NCI-H82 (cell line): ENCODE results near the gene PDIK1L.

ENCODE experiments used
- DNase-seq: peaks from one replicate; lab custom pipeline; 2025; lab: John Stamatoyannopoulos, UW

PDIK1L gene

DNA sequence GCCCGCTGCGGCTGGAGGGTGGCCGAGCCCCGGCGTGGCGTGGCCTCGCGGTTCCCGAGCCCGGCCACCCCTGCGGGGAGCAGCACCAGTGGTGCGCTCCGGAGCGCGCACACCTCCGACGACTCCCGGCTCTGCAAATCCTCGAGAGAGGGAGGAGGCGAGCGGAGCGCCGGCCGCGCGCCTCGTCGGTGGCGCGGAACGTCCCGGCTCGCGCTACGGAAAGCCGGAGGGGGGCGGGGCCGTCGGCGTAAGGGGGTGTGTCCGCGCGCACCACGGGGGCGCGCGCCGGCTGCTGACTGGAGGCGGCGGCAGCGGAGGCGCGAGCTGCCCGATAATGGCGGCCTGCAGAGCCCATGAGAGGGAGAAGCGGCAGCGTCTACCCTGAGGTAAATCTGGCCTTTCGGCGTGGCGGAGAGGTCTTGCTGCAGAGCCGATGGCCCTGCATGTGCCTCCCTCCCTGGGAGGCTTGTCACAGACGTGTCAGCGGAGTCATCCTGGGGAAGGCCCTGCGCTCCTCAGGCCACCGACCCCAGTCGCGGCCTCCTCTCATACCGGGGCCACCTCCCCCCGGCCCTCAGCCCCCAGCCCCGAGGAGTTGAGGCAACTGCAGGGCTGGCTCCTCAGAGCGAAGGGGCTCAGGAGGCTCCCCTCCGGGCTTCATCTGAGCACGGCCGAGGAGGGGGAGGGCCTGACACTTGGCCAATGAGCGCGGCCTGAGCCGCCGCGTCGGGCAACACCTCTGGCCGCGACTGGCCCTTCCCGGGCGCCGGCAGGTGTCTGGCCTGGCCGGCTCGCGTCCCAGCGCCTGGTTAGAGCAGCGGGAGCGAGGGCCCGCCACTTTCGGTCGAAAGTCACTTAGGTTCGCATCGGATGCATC, at the start of gene PDIK1L:
TSS of gene PDIK1L (plus strand) at position 295 of the 877 bp plus-strand sequence. CDS start 2,485 bp downstream, outside the sequence.
- peak; percentile 97 for DNase-seq

DNA sequence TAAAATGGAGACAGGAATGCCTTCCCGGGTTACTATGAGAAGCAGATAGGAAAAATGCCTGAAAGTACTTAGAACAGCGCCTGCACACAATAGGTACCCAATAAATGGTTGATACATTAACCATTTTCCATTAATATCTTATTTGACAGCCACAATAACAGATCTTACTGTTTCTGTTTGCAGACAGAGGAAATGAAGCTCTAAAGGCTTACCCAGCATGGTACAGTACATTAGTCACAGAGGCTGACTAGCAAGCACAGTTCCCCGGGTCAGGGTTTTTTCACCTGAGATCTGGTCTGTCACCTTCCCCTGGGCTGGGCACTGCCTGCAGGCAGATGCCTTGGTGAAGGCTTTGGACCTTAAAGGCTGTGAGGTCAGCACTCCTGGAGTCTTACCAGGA, 47.1 kb upstream of the PDIK1L start:
- no peak for DNase-seq

DNA sequence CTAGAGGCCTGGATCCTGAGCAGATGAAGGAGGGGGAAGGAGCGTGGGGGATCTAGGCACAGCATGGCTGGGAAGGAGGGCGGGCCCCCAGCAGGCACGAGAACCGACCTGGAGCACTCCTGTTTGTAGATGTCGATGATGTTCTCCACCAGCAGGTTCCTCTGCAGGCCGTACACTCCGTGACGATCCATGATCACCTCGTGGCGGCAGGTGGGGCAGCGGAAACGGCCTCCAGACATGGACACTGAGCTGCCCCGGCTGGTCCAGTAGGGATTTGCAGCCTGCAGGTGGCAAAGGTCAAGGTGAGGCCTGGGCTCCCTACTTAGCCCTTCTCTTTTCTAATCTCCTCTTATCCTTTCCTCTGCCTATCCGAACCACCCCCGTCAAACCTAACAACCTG, 45.5 kb upstream of the PDIK1L start:
- DNase-seq = no peak

GRCh38 chr1:26066857-26067256, 44.8 kb upstream of the PDIK1L start:
- DNase-seq = no peak

GRCh38 chr1:26067432-26067911, 44.2 kb upstream of the PDIK1L start, which contains the start of gene TRIM63:
Gene TRIM63 (minus strand): TSS chr1:26067630. CDS start chr1:26067494, 136 bp downstream.
- DNase-seq = no peak

- no peak for DNase-seq
Measured at GRCh38 chr1:26069941-26070295, 41.7 kb upstream of the PDIK1L start.

GRCh38 chr1:26070296-26070962, 41.2 kb upstream of the PDIK1L start:
- DNase-seq = peak; percentile 66

DNA sequence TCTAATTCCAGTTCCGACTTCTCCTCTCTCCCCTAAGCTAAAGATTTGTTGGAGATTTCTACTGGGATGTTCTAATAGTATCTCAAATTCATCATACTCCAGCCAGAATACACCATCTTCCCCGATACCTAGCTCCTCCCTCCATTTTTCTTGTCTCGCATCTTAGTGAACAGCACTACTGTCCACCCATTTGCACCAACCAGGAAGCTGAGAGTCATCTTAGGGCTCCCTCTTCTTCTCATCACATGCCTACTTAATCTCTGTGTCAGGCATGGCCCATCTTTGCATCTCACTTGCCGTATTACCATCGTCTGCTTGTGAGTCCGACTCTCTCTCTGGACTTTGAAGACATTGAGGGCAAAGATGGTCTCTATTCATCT, 40.7 kb upstream of the PDIK1L start:
- DNase-seq = no peak

- no peak for DNase-seq
Measured at GRCh38 chr1:26072305-26072704, 39.3 kb upstream of the PDIK1L start.

DNA sequence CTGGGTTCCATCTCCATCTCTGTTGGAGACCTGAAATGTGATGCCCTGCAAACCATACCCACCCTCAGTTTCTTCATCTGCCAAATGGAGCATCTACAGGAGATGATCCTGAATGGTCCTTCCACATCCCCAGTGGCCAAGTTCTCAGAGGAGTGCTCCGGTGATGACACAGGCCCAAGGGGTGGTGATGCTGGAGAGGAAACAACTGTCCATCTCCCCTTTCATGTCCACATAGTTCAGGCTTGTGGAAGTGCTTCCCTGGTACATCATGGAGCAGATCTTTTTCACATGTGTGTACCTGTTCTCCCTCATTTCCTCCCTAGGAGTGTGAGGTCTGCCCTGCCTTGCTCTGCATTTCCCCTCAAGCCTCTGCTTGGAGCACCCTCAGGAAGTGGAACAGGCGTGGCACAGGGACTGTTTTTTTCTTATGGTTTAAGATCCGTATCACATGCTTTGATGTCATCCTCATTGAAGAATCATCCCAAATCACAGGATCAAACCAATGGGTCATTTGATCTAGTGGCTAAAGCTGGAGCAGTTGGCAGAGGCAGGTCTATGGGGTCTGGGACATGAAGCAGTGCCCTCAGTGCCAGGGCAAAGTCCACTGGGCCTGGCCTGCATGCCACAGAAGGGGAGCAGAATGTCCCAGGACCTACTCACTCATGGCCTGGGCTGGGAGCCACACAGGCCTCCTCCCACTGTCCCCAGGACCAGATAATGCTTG, 36.0 kb upstream of the PDIK1L start:
- no peak for DNase-seq

- DNase-seq = no peak
Measured at GRCh38 chr1:26077524-26077923, 34.1 kb upstream of the PDIK1L start.

DNA sequence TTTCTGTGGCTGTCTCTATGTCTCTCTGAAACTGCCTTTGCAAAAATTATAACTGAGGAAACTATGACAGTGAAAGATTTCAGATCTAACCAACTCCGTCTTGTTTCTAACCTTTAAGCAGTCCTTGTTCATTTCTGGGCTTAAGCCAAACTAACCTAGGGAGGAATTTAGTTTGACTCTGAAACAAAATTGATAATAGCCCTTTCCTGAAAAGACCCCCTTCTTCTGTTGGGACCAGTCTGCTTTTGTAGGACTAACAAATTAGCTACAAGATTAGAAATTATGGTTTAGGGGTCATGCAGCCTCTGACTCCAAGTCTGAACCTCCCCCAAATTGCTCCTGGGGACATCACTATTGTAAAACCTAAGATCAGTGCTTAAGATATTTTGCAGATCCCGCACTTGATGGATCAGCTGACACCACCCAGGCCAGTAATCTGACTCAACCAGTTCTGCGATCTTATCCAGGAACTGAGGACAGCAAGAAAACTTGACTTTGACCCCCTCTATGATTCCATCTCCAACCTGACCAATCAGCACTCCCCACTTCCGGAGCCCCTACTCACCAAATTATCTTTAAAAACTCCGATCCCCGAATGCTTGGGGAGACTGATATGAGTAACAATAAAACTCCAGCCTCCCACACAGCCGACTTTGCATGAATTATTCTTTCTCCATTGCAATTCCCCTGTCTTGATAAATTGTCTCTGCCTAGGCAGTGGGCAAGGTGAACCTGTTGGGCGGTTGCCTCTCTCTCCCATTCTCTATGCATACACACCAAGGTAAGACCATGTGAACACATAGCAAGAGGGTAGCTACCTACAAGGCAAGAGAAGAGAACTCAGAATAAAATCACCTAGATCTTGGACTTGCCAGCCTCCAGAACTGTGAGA, 33.1 kb upstream of the PDIK1L start:
- no peak for DNase-seq

DNA sequence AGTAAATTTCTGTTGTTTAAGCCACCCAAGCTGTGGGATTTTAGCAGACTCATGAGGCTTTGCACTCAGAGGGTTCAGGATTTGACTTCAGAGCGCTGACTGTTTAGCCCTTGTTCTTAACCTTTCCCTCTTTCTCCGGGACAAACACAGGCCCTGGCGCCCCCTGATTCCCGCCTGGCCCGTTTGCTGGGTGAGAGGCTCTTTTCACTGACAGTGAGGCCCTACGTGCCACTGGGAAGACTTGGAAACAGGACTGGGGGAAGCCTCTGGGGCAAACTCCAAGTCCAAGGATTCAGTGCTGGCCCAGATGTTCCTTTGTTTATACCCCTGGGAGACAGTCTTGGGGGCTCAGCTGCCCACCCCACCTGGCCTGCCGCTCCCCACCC, 32.5 kb upstream of the PDIK1L start:
- DNase-seq = no peak

DNA sequence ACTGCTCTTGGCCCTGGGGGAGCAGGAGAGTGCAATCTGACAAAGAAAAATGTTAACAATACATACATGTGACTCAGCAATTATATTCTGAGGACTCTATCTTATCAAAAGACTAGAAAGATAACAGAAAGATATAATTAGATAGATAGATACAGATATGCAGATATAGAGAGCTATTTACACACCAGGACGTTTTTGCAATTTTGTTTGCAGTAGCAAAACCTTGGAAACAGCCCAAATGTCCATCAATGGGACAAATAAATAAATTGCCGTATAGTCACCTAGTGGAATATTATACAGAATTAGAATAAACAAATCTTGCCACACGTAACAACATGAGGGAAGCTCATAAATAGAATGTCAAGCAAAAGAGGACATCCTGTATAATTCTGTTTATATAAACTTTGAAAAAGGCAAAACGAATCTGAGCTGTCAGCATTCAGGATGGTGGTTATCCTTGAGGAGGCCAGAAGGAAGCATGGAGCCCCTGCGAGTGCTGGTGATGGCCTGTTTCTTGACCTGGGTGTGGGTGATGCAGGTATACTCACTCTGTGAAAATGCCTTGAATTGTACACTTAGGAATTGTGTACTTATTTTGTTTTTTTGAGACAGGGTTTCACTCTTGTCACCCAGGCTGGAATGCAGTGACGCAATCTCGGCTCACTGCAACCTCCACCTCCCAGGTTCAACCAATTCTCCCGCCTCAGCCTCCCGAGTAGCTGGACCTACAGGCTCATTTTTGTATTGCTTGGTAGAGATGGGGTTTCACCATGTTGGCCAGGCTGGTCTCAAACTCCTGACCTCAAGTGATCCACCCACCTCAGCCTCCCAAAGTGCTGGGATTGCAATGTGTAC, 31.4 kb upstream of the PDIK1L start:
- no peak for DNase-seq

GRCh38 chr1:26081267-26082019, 30.2 kb upstream of the PDIK1L start:
- no peak for DNase-seq

- DNase-seq = no peak
Measured at GRCh38 chr1:26082020-26082350, 29.6 kb upstream of the PDIK1L start.

- no peak for DNase-seq
Measured at GRCh38 chr1:26083208-26083607, 28.4 kb upstream of the PDIK1L start.

GRCh38 chr1:26084091-26084561, 27.5 kb upstream of the PDIK1L start:
- no peak for DNase-seq

GRCh38 chr1:26084844-26085243, 26.8 kb upstream of the PDIK1L start:
- no peak for DNase-seq

- DNase-seq = no peak
Measured at GRCh38 chr1:26089125-26089524, 22.5 kb upstream of the PDIK1L start.
